OCI-LY1 (cell line): ENCODE data around the gene KCNJ9.

ENCODE experiments used
- EZH2 ChIP-seq: fragments of 200-600 bp; sonication (generic), shearing (Covaris generic); IDR thresholded peaks from 2 replicates; pipeline ENCODE4 v1.8.0; 2017; ENCODE audit warnings: borderline replicate concordance, mixed run types, mild to moderate bottlenecking, antibody characterized with exemption, low read length, moderate library complexity, mixed read lengths
- TF ChIP-seq, protein P1 (sequence below): fragments of 200-600 bp; sonication (generic), shearing (Covaris generic); IDR thresholded peaks from 2 replicates; pipeline ENCODE4 v1.5.1; 2017; ENCODE audit warnings: mild to moderate bottlenecking, antibody characterized with exemption, low read length, moderate library complexity, mixed read lengths

DNA sequence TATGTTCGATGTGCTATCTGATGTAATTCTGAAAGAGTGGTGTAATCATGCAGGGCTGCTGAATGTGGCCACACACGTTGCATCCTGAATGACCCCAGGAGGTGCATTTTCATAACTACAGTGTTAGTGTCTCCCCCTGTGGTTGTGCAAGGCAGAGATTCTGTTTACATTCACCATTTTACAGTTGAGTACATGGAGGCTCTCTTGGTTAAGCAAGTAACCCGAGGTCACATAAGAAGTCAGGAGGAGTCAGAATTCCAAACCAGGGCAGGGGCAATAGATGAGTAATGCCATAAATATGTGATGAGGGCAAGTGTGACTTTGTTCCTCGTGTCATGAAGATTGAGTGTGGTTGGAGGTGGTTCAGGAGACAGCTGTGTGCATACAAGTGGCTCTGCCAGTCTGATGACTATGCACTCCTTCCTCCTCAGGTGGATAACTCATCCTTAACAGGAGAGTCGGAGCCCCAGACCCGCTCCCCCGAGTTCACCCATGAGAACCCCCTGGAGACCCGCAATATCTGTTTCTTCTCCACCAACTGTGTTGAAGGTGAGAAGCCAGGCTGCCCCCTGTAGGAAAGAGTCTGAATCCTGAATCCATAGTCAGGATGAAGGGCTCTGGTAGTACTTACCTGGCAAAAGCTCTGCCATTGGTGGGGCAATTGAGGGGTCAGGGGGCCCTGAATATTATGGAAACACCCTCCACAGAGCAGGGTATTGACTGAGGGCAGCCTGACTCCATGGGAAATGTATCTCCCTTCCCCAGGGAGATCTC is 43.6 kb downstream of the KCNJ9 start:
- TF ChIP-seq, protein P1, sequence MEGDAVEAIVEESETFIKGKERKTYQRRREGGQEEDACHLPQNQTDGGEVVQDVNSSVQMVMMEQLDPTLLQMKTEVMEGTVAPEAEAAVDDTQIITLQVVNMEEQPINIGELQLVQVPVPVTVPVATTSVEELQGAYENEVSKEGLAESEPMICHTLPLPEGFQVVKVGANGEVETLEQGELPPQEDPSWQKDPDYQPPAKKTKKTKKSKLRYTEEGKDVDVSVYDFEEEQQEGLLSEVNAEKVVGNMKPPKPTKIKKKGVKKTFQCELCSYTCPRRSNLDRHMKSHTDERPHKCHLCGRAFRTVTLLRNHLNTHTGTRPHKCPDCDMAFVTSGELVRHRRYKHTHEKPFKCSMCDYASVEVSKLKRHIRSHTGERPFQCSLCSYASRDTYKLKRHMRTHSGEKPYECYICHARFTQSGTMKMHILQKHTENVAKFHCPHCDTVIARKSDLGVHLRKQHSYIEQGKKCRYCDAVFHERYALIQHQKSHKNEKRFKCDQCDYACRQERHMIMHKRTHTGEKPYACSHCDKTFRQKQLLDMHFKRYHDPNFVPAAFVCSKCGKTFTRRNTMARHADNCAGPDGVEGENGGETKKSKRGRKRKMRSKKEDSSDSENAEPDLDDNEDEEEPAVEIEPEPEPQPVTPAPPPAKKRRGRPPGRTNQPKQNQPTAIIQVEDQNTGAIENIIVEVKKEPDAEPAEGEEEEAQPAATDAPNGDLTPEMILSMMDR = 0 out of 2 replicates have a peak, but pooled peaks have one; percentile 8
- no peak for TF ChIP-seq EZH2
